NCI-H1105 treated with DMSO at 0.1 percent for 48 hours (cell line): ENCODE results near the gene RABL2B.
"Not testable (repeated sequence)": the region's sequence is repeated elsewhere in the genome, so short reads cannot be mapped to it uniquely, and the experiment has no call there.

Source experiments
- DNase-seq: peaks from one replicate; lab custom pipeline; 2025; lab: John Stamatoyannopoulos, UW

The RABL2B gene

GRCh38 chr22:50783033-50783879 is at the start of gene RABL2B:
Gene RABL2B, minus strand, starts transcription at chr22:50783636. Its CDS starts 1,342 bp downstream, at chr22:50782294.
- peak; percentile 72 for DNase-seq

GRCh38 chr22:50786936-50787335 is 3.5 kb upstream of the RABL2B start:
- DNase-seq: not testable (repeated sequence)

DNA sequence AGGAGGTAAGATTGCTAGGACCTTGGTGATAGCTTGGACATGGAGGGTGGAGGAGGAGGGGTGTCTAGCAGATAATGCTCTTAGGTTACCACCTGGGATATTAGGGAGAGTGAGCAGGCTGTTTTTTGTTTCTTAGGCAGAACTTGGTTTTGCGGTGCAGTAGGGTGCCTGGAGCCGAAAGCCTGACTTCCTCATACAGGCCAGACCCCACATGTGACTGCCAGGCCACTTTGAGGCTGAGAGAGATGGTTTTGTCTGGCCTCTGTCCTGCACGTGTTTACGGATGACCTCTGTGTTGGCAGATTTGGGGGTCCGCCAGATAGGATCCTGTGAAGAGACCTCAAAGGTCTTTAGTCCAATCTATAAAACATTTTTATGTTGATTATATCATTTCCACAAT is 1.9 kb upstream of the RABL2B start:
- DNase-seq: not testable (repeated sequence)

- not testable (repeated sequence) for DNase-seq
Observed at GRCh38 chr22:50783880-50784276, 442 bp upstream of the RABL2B start.

- DNase-seq: not testable (repeated sequence)
Observed at GRCh38 chr22:50782253-50782652, 1.2 kb downstream of the RABL2B start.

- DNase-seq: not testable (repeated sequence)
Observed at GRCh38 chr22:50780244-50780643, 3.2 kb downstream of the RABL2B start.

- not testable (repeated sequence) for DNase-seq
Observed at GRCh38 chr22:50777631-50778030, 5.8 kb downstream of the RABL2B start.

DNA sequence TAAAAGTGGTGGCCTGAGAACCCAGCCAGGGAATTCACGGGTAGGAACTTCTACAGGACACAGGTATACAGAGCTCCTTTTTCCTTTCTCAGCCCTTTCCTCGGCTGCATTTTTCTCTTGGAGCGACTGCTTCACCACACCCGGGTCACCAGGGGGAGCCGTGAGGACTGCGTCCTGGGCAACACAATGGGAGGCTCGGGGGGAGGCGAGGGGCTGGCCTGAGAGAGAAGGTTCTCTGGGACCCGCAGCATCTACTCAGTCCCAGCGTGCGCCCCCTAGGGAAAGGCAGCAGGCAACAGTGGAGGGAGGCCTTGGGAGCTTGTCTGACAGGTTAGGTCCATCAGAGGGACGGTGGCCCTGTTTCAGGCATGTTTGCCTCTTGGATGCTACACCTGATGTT is 8.3 kb downstream of the RABL2B start:
- not testable (repeated sequence) for DNase-seq

GRCh38 chr22:50764288-50764687 is 19.1 kb downstream of the RABL2B start:
- not testable (repeated sequence) for DNase-seq

DNA sequence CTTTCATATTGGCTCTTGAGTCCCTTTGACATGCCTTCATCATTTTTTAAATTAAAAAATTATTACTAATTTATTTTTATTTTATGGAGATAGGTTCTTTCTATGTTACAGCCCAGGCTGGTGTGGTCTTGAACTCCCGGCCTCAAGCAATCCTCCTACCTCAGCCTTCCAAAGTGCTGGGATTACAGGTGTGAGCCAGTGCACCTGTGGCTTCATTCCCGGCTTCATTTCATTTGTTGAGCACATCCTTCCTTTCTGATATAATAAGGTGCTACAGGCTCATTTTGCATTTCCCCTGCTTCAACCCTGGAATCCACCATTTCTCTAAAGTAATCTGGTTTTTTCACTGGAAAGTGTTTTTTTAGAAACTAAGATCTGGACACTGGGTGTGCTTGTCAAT is 21.6 kb downstream of the RABL2B start:
- not testable (repeated sequence) for DNase-seq

GRCh38 chr22:50759597-50760341 is 23.7 kb downstream of the RABL2B start:
- DNase-seq: not testable (repeated sequence)

DNA sequence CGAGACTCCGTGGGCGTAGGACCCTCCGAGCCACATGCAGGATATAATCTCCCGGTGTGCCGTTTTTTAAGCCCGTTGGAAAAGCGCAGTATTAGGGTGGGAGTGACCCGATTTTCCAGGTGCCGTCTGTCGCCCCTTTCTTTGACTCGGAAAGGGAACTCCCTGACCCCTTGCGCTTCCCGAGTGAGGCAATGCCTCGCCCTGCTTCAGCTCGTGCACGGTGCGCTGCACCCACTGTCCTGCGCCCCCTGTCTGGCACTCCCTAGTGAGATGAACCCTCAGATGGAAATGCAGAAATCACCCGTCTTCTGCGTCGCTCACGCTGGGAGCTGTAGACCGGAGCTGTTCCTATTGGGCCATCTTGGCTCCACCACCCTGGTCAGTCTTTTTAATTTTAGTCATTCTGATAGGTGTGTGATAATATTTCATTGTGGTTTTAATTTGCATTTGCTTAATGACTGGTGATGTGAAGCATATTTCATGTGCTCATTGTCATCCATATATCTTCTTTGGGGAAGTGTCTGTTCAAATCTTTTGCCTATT is 26.4 kb downstream of the RABL2B start:
- DNase-seq: peak; percentile 35

DNA sequence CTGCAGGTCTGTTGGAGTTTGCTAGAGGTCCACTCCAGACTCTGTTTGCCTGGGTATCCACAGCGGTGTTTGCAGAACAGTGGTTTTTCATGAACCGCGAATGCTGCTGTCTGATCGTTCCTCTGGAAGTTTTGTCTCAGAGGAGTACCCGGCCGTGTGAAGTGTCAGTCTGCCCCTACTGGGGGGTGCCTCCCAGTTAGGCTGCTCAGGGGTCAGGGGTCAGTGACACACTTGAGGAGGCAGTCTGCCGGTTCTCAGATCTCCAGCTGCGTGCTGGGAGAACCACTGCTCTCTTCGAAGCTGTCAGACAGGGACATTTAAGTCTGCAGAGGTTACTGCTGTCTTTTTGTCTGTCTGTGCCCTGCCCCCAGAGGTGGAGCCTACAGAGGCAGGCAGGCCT is 27.0 kb downstream of the RABL2B start:
- DNase-seq: not testable (repeated sequence)

- DNase-seq: not testable (repeated sequence)
Observed at GRCh38 chr22:50755251-50755650, 28.2 kb downstream of the RABL2B start.

- DNase-seq: not testable (repeated sequence)
Observed at GRCh38 chr22:50749302-50750074, 33.9 kb downstream of the RABL2B start.

DNA sequence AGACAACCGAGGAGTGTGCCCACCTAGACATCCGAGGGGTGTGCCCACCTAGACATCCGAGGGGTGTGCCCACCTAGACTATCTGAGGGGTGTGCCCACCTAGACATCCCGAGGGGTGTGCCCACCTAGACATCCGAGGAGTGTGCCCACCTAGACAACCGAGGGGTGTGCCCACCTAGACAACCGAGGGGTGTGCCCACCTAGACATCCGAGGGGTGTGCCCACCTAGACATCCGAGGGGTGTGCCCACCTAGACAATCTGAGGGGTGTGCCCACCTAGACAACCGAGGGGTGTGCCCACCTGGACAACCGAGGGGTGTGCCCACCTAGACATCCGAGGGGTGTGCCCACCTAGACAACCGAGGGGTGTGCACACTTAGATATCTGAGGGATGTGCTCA is 34.8 kb downstream of the RABL2B start:
- DNase-seq: not testable (repeated sequence)

GRCh38 chr22:50747521-50747920 is 35.9 kb downstream of the RABL2B start:
- not testable (repeated sequence) for DNase-seq

GRCh38 chr22:50744424-50744823 is 39.0 kb downstream of the RABL2B start:
- DNase-seq: not testable (repeated sequence)

DNA sequence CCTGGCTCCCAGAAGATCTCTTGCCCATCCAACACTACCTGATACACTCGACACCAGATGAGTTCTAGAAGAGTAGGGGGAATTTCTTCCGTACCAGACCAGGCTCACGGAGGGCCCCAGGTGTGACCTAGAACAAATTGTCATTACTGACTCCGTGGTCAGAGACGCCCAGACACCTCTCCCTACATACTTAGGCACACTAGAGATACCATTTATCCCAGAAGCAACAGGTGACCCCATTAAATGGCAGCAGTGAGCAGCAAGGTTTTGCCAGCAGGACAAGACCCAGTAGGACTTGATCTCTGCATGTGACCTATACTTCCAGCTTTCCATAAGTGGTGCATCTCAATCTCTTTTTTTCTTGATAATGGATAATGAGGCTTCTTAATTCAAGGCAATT is 42.7 kb downstream of the RABL2B start:
- DNase-seq: not testable (repeated sequence)

- peak; percentile 67 for DNase-seq
Observed at GRCh38 chr22:50739894-50740293, 43.5 kb downstream of the RABL2B start.

- DNase-seq: no peak
Observed at GRCh38 chr22:50739279-50739691, 44.2 kb downstream of the RABL2B start.
